ENCODE measurements around the gene BMP6.

- TF ChIP-seq CTCF (conservative IDR thresholded peaks at IDR 0.05) (no peak), ZFX (IDR thresholded peaks at IDR 0.05) (no peak)
These were observed 22.1 kb downstream of the BMP6 start for GRCh38 chr6:7747901-7748504.

All from C4-2B (cell line).